ENCODE results near the gene GAP43.

Gene GAP43

GRCh38 chr3:115768661-115769060, 145.4 kb downstream of the GAP43 start:
- Histone ChIP-seq H3K9me3 (ENCODE audit: insufficient read depth, low read length) (no peaks in the 10 kb centered on the region), H2AFZ (ENCODE audit: low read depth, low read length) (no peak overlapping the region), H3K4me3 (ENCODE audit: low read length) (no peak overlapping the region), H3K9ac (ENCODE audit: low read length) (no peak overlapping the region), H3K79me2 (ENCODE audit: low read length) (no peaks in the 10 kb centered on the region), H3K4me1 (ENCODE audit: low read length) (no peaks in the 10 kb centered on the region), H3K27me3 (ENCODE audit: low read depth, low read length) (no peaks in the 10 kb centered on the region), H3K4me2 (ENCODE audit: low read length) (no peak overlapping the region), H3K36me3 (replicated peaks; ENCODE audit: low read depth, low read length) (no peaks in the 10 kb centered on the region), H3K27ac (ENCODE audit: low read length) (no peak overlapping the region), H4K20me1 (ENCODE audit: insufficient read depth, low read length) (no peaks in the 10 kb centered on the region)
- TF ChIP-seq CTCF (IDR thresholded peaks at IDR 0.05; ENCODE audit: low read depth, low read length) (no peak), EZH2phosphoT487 (IDR thresholded peaks at IDR 0.05; ENCODE audit: low read depth) (no peak)

All from OCI-LY3 (cell line).